Heart left ventricle (tissue), 16 donors: ENCODE results near the gene SND1. TPM values are rescaled to one million over a fixed set of nuclear protein-coding genes. Genes with fewer than 3 reads are reported as not detected.

ENCODE experiments used
- ATAC-seq, 4 donors: fragments of 200-7000 bp; cut with Tn5 transposase; one replicate each; pipeline ENCODE4 v1.9.1; 2020 to 2022; ENCODE audit warnings: moderate library complexity in 4 of 4, mild to moderate bottlenecking in 3 of 4, moderate number of reproducible peaks in 1 of 4
- DNase-seq, 5 donors: peaks; one replicate each; pipeline ENCODE4 v3.0.0-alpha.2; 2020
- H3K27ac ChIP-seq, 12 donors: fragments of 200-600 bp; sonication (generic) in 4 of 12; one replicate each; pipeline versions ENCODE4 v1.5.0 to v1.8.0; 2016 to 2022; ENCODE audit warnings: mild to moderate bottlenecking in 2 of 12
- H3K27me3 ChIP-seq, 9 donors: fragments of 200-600 bp; sonication (generic) in 2 of 9; one replicate each; pipeline versions ENCODE4 v1.5.1 to v1.8.0; 2016 to 2022; ENCODE audit warnings: mild to moderate bottlenecking in 3 of 9
- H3K36me3 ChIP-seq, 9 donors: fragments of 200-600 bp; sonication (generic) in 2 of 9; one replicate each; pipeline versions ENCODE4 v1.5.0 to v1.8.0; 2018 to 2022; ENCODE audit warnings: mild to moderate bottlenecking in 2 of 9
- H3K4me1 ChIP-seq, 12 donors: fragments of 200-600 bp; sonication (generic) in 4 of 12; one replicate each; pipeline versions ENCODE4 v1.5.0 to v1.8.0; 2016 to 2022; ENCODE audit warnings: mild to moderate bottlenecking in 3 of 12
- H3K4me3 ChIP-seq, 12 donors: fragments of 200-600 bp; sonication (generic) in 4 of 12; one replicate each; pipeline versions ENCODE4 v1.5.0 to v1.8.0; 2017 to 2022; ENCODE audit warnings: mild to moderate bottlenecking in 9 of 12, moderate library complexity in 4 of 12
- H3K9me3 ChIP-seq, 12 donors: fragments of 200-600 bp; sonication (generic) in 4 of 12; one replicate each; pipeline versions ENCODE4 v1.5.0 to v1.8.0; 2016 to 2022; ENCODE audit warnings: mild to moderate bottlenecking in 1 of 12
- CTCF ChIP-seq, 12 donors: fragments of 200-600 bp; sonication (generic) in 4 of 12; IDR thresholded peaks; one replicate each; pipeline versions ENCODE4 v1.5.0 to v1.8.0; 2018 to 2022; ENCODE audit warnings: antibody characterized with exemption in 12 of 12, mild to moderate bottlenecking in 5 of 12
- POLR2A ChIP-seq, 2 donors: fragments of 450-650 bp; IDR thresholded peaks; one replicate each; pipeline ENCODE4 v1.6.1; 2017; ENCODE audit warnings: antibody characterized with exemption in 2 of 2, mild to moderate bottlenecking in 2 of 2, moderate library complexity in 2 of 2
- WGBS, 4 donors: extraction: QIAGEN DNeasy Blood & Tissue Kit in 2 of 4; methylation state at CpG; one replicate each; pipeline versions ENCODE4 v1.1.5 to v1.1.7; 2013 to 2018; 5-methylcytosine and 5-hydroxymethylcytosine counted together
- intact Hi-C, 10 donors: fragments of 100-400 bp; cut with DNase I; formaldehyde crosslinking; loops; one replicate each; pipeline versions ENCODE4 v1.11.1 to v1.14.2; 2022
- polyA plus RNA-seq, 2 donors: library from polyadenylated mRNA; stranded (reverse); fragments of 200-250 nt; gene quantifications; one replicate each; pipeline ENCODE4 v1.2.3, GENCODE V29; 2013
- total RNA-seq, 9 donors: library from RNA; depleted of rRNA in 2 of 9; stranded (reverse); fragments of >200 nt in 2 of 9; fragmentation: NEBNext Ultra II Directional in 3 of 9; extraction: Animal tissue kit (Norgen Biotek cat#: 25700) in 3 of 9; gene quantifications; one replicate each; pipeline versions ENCODE4 v1.1.0 to v1.2.4, GENCODE V29; 2016 to 2023
- donor health status: ischemic (EF 13 %, LVEDD 7.1; RV severe dilation, severe dysfunction).
- donor health status: healthy with polysubstance abuse.
- donor health status: DM: no; HTN: yes; CAD: no.
- donor health status: DM: no; HTN: no; CAD: no.
- donor health status: ischemic (EF 25% LVEDD 6.9; RV normal size, moderate dysfunction).
- donor health status: ischemic (EF 25% LVEDD 5.7; RV mildly dilated, moderate dysfunction).
- donor health status: healthy.
- donor health status: DM: yes; HTN: yes; CAD: no.
- donor health status: ischemic (EF 35%, LVEDD 5.7; RV mildly dilated, moderate dysfunction).
- donor health status: nonischemic (EF 11% LVEDD 7.7; RV severe dilation, severe dysfunction).
- donor health status: DM: yes; HTN: yes; CAD: no.
- donor health status: PGD.
- donor health status: ischemic (EF 29% LVEDD 5.4; RV normal size, mild dysfunction).
- donor health status: nonischemic (EF 23%, LVEDD 6.1; RV moderate dilation, normal function).

Gene SND1
- total and polyA plus RNA-seq, 11 donors, result 45.6 to 115 (median 76.3) TPM

GRCh38 chr7:127717502-127718339, 65.7 kb downstream of the SND1 start:
- ATAC-seq (no peak), DNase-seq (no peak)
- intact Hi-C loops, result loop anchor here in 2 of 10 donors (10.0 kb wide), 1 partner anchor 317 kb away; the partner anchor contains the start of gene LRRC4 (in 2 of the 2)
- Histone ChIP-seq H3K27me3 (no peaks in the 10 kb centered on the region), H3K4me3 (no peak overlapping the region), H3K27ac (no peak overlapping the region), H3K9me3 (no peaks in the 10 kb centered on the region), H3K36me3 (peaks cover 0 to 82% (median 32%) of the 10 kb centered on the region in 9 donors), H3K4me1 (peaks cover 0 to 17% (median 0%) of the 10 kb centered on the region in 12 donors)
- WGBS, 4 donors, result 93 to 96% (median 95%) methylated on average over 6 of the region's 6 CpGs
- TF ChIP-seq CTCF (IDR thresholded peaks at IDR 0.05) (no peak), POLR2A (IDR thresholded peaks at IDR 0.05) (no peak)

GRCh38 chr7:127718340-127718679, 66.3 kb downstream of the SND1 start:
- no peak for TF ChIP-seq POLR2A (IDR thresholded peaks at IDR 0.05)
- no peak for TF ChIP-seq CTCF (IDR thresholded peaks at IDR 0.05)
- WGBS, 4 donors, result 97 to 98% (median 98%) methylated on average over 7 of the region's 7 CpGs

GRCh38 chr7:127726476-127726875, 74.5 kb downstream of the SND1 start:
- ATAC-seq (no peak), DNase-seq (no peak)
- Histone ChIP-seq H3K27me3 (no peaks in the 10 kb centered on the region), H3K9me3 (no peaks in the 10 kb centered on the region), H3K27ac (no peak overlapping the region), H3K36me3 (peaks cover 0 to 91% (median 37%) of the 10 kb centered on the region in 9 donors), H3K4me3 (no peak overlapping the region), H3K4me1 (no peaks in the 10 kb centered on the region)
- intact Hi-C loops, result no loop called here
- TF ChIP-seq CTCF (IDR thresholded peaks at IDR 0.05) (no peak), POLR2A (IDR thresholded peaks at IDR 0.05) (no peak)
- 90 to 93% (median 91%) methylated on average over 3 of the region's 3 CpGs for WGBS, 4 donors

More at GRCh38 chr7:127718340-127718679, 66.3 kb downstream of the SND1 start:
- ATAC-seq (no peak), DNase-seq (no peak)
- Histone ChIP-seq H3K36me3 (peaks cover 0 to 80% (median 36%) of the 10 kb centered on the region in 9 donors), H3K27me3 (no peaks in the 10 kb centered on the region), H3K27ac (no peak overlapping the region), H3K4me1 (peaks cover 0 to 14% (median 0%) of the 10 kb centered on the region in 12 donors), H3K9me3 (no peaks in the 10 kb centered on the region), H3K4me3 (no peak overlapping the region)
- intact Hi-C loops, result loop anchor here in 2 of 10 donors (10.0 kb wide), 1 partner anchor 316 kb away; the partner anchor contains the start of gene LRRC4 (in 2 of the 2)

- TF ChIP-seq CTCF (IDR thresholded peaks at IDR 0.05) (no peak), POLR2A (IDR thresholded peaks at IDR 0.05) (no peak)
- ATAC-seq (no peak), DNase-seq (no peak)
- Histone ChIP-seq H3K27me3 (no peaks in the 10 kb centered on the region), H3K4me1 (no peaks in the 10 kb centered on the region), H3K9me3 (no peaks in the 10 kb centered on the region), H3K27ac (no peak overlapping the region), H3K36me3 (peaks cover 0 to 78% (median 34%) of the 10 kb centered on the region in 9 donors), H3K4me3 (no peak overlapping the region)
- intact Hi-C loops, result no loop called here
- WGBS, 4 donors, result 93 to 97% (median 96%) methylated on average over 9 to 13 of the region's 13 CpGs
Measured at GRCh38 chr7:127730658-127731276, 78.8 kb downstream of the SND1 start.
